IMR-90 (cell line): ENCODE data around the gene SIPA1L3. TPM values are rescaled to one million over a fixed set of nuclear protein-coding genes. Genes with fewer than 3 reads are reported as not detected.

Experiments used
- ATAC-seq: fragments of 200-7000 bp; cut with Tn5 transposase; 2 replicates; pipeline ENCODE4 v1.9.1; 2020; ENCODE audit warnings: low read depth, mild to moderate bottlenecking, moderate library complexity
- BruUV-seq: library from RNA; stranded (reverse); fragments of 400-500 nt; replicated peaks from 2 replicates; lab custom pipeline; 2021; lab: Mats Ljungman, UMichigan
- CTCF ChIA-PET: fragments of 300-600 bp; formaldehyde crosslinking; extraction: SDS; loops from one replicate; lab custom pipeline; 2021; ENCODE audit warnings: antibody characterized with exemption; lab: Yijun Ruan, JAX
- POLR2A ChIA-PET: fragments of 300-600 bp; sonication (Branson Sonifier 250); formaldehyde crosslinking; loops from one replicate; lab custom pipeline; 2022; ENCODE audit warnings: antibody characterized with exemption; ENCODE audit not compliant: unreplicated experiment; lab: Charles Lee
- DNase-seq: peaks from one replicate; pipeline ENCODE4 v3.0.0; 2013
- H2AFZ ChIP-seq: replicated peaks from 2 replicates; pipeline ENCODE3; 2013; ENCODE audit warnings: low read length, mild to moderate bottlenecking; ENCODE audit not compliant: poor library complexity
- H2AK5ac ChIP-seq: 2 replicates; pipeline ENCODE4 v1.6.1; 2013; ENCODE audit warnings: low read depth, low read length, inconsistent platforms
- H2AK9ac ChIP-seq: replicated peaks from 2 replicates; pipeline ENCODE3; 2013; ENCODE audit warnings: mild to moderate bottlenecking, low read depth, low read length, moderate library complexity; ENCODE audit not compliant: poor library complexity
- H2BK120ac ChIP-seq: 2 replicates; pipeline ENCODE4 v1.6.1; 2013; ENCODE audit warnings: low read depth, low read length, inconsistent platforms
- H2BK15ac ChIP-seq: 3 replicates; pipeline ENCODE4 v1.6.1; 2013; ENCODE audit warnings: low read depth, low read length, inconsistent platforms
- H2BK20ac ChIP-seq: 2 replicates; pipeline ENCODE4 v1.6.1; 2013; ENCODE audit warnings: low read depth, mild to moderate bottlenecking, inconsistent platforms, low read length, moderate library complexity
- H2BK5ac ChIP-seq: 2 replicates; pipeline ENCODE4 v1.6.1; 2013; ENCODE audit warnings: mild to moderate bottlenecking, low read depth, low read length, inconsistent platforms; ENCODE audit not compliant: poor library complexity, severe bottlenecking
- H3K14ac ChIP-seq: replicated peaks from 2 replicates; pipeline ENCODE4 v1.6.1; 2013; ENCODE audit warnings: low read depth, low read length, inconsistent platforms
- H3K18ac ChIP-seq: 2 replicates; pipeline ENCODE4 v1.6.1; 2013; ENCODE audit warnings: low read depth, low read length, control low read depth
- H3K23ac ChIP-seq: 2 replicates; pipeline ENCODE4 v1.6.1; 2013; ENCODE audit warnings: low read depth, low read length, inconsistent platforms
- H3K27ac ChIP-seq: 2 replicates; pipeline ENCODE4 v1.5.1; 2013; ENCODE audit warnings: mild to moderate bottlenecking, control low read depth, low read length; ENCODE audit not compliant: insufficient read depth
- H3K27me3 ChIP-seq: 2 replicates; pipeline ENCODE4 v1.6.1; 2013; ENCODE audit warnings: low read length; ENCODE audit not compliant: control insufficient read depth, insufficient read depth
- H3K36me3 ChIP-seq: 2 replicates; pipeline ENCODE4 v1.6.1; 2013; ENCODE audit warnings: low read length, mixed read lengths; ENCODE audit not compliant: control insufficient read depth, insufficient read depth
- H3K4ac ChIP-seq: 2 replicates; pipeline ENCODE4 v1.6.1; 2013; ENCODE audit warnings: low read depth, low read length, inconsistent platforms
- H3K4me1 ChIP-seq: 2 replicates; pipeline ENCODE4 v1.6.1; 2013; ENCODE audit warnings: low read length, mixed read lengths; ENCODE audit not compliant: control insufficient read depth, insufficient read depth
- H3K4me2 ChIP-seq: 2 replicates; pipeline ENCODE4 v1.6.1; 2013; ENCODE audit warnings: low read depth, mild to moderate bottlenecking, control low read depth, low read length, moderate library complexity
- H3K4me3 ChIP-seq: 2 replicates; pipeline ENCODE4 v1.5.1; 2013; ENCODE audit warnings: low read depth, mild to moderate bottlenecking, control low read depth, low read length, moderate library complexity; ENCODE audit not compliant: insufficient read depth
- H3K56ac ChIP-seq: 2 replicates; pipeline ENCODE4 v1.6.1; 2013; ENCODE audit warnings: low read length, inconsistent platforms; ENCODE audit not compliant: insufficient read depth; ENCODE audit errors: extremely low read depth
- H3K79me1 ChIP-seq, 2 experiments: 2 replicates each; pipeline ENCODE4 v1.6.1; 2013; ENCODE audit warnings: low read length in 2 of 2, inconsistent platforms in 1 of 2, low read depth in 1 of 2
- H3K9ac ChIP-seq: 2 replicates; pipeline ENCODE4 v1.6.1; 2013; ENCODE audit warnings: low read depth, low read length, control low read depth
- H3K9me1 ChIP-seq: 2 replicates; pipeline ENCODE4 v1.6.1; 2013; ENCODE audit warnings: low read length, inconsistent platforms; ENCODE audit not compliant: insufficient read depth
- H3K9me3 ChIP-seq: 2 replicates; pipeline ENCODE4 v1.6.1; 2013; ENCODE audit warnings: low read length; ENCODE audit not compliant: control insufficient read depth, insufficient read depth
- H4K20me1 ChIP-seq: 2 replicates; pipeline ENCODE4 v1.6.1; 2013; ENCODE audit warnings: low read length, inconsistent platforms; ENCODE audit not compliant: insufficient read depth
- H4K5ac ChIP-seq: 2 replicates; pipeline ENCODE4 v1.6.1; 2013; ENCODE audit warnings: mild to moderate bottlenecking, low read depth, low read length, control low read depth
- H4K8ac ChIP-seq, 2 experiments: 2 replicates each; pipeline ENCODE4 v1.6.1; 2013; ENCODE audit warnings: low read depth in 2 of 2, low read length in 2 of 2, control low read depth in 1 of 2, inconsistent platforms in 1 of 2
- H4K91ac ChIP-seq: 2 replicates; pipeline ENCODE4 v1.6.1; 2013; ENCODE audit warnings: low read depth, low read length, inconsistent platforms; ENCODE audit not compliant: insufficient read depth
- CHD1 ChIP-seq: IDR thresholded peaks from 2 replicates; pipeline ENCODE4 v1.6.1; 2012; ENCODE audit warnings: low read depth, low read length, improper control_type of control experiment
- USF2 ChIP-seq: fragments of 150-350 bp; IDR thresholded peaks from 2 replicates; pipeline ENCODE4 v1.6.1; 2017; ENCODE audit warnings: mild to moderate bottlenecking, antibody characterized with exemption, low read length, low read depth
- WGBS, 2 experiments: methylation state at CpG; one replicate each; pipeline versions ENCODE4 v1.1.5 to v1.1.7; 2013; ENCODE audit warnings: missing lambda C conversion rate in 2 of 2; ENCODE audit not compliant: insufficient read length in 1 of 2; ENCODE audit errors: extremely low coverage in 2 of 2; 5-methylcytosine and 5-hydroxymethylcytosine counted together
- dilution Hi-C: fragments of 300-500 bp; cut with HindIII; formaldehyde crosslinking; loops from one replicate; pipeline ENCODE4 v1.14.3; 2018; ENCODE audit warnings: low sequenced_read_pairs; ENCODE audit not compliant: unreplicated experiment
- in situ Hi-C: fragments of 300-500 bp; cut with MboI; formaldehyde crosslinking; loops from 3 replicates; pipeline ENCODE4 v1.14.3; 2019; ENCODE audit warnings: low sequenced_read_pairs, inconsistent platforms, mixed read lengths
- intact Hi-C: fragments of 100-400 bp; cut with micrococcal nuclease; formaldehyde crosslinking; loops from 2 replicates; pipeline ENCODE4 v1.10.0; 2022
- polyA plus RNA-seq, 3 experiments: library from polyadenylated mRNA; depleted of rRNA; stranded (reverse); fragments of >200 nt; gene quantifications; 2 replicates each; pipeline ENCODE4 v1.2.3, GENCODE V29; 2012; ENCODE audit warnings: low replicate concordance in 1 of 3
- total RNA-seq: library from RNA; depleted of rRNA; stranded (reverse); fragments of >200 nt; gene quantifications from 2 replicates; pipeline ENCODE4 v1.2.3, GENCODE V29; 2012

SIPA1L3 gene
- total and polyA plus RNA-seq, 2 of the 4 experiments (the other 2 are of a cell fraction), result 4.1 to 9.4 TPM

- peak; percentile 34; the same call in 1 of the 2 replicates for TF ChIP-seq USF2
- no peak for TF ChIP-seq CHD1
- Histone ChIP-seq H3K56ac (no peak overlapping the region), H4K20me1 (peaks cover 6% of the 10 kb centered on the region; the same call in 1 of the 2 replicates), H4K5ac (no peak overlapping the region), H3K27me3 (no peaks in the 10 kb centered on the region), H3K79me1 (peaks cover 31 to 93% of the 10 kb centered on the region in 2 experiments), H2AK9ac (no peak overlapping the region), H3K14ac (no peak overlapping the region), H3K36me3 (0 out of 2 replicates have a peak, but pooled peaks cover 2% of the 10 kb centered on the region), H2BK5ac (no peak overlapping the region), H3K9ac (no peak overlapping the region), H4K91ac (peak overlapping the region; percentile 15; the same call in 1 of the 2 replicates), H3K18ac (no peak overlapping the region), H2AFZ (no peak overlapping the region), H3K9me3 (no peaks in the 10 kb centered on the region), H3K4me1 (peaks cover 7% of the 10 kb centered on the region; the same call in 1 of the 2 replicates), H3K4me3 (no peak overlapping the region), H2BK15ac (no peak overlapping the region), H3K9me1 (peaks cover 26% of the 10 kb centered on the region), H3K23ac (no peak overlapping the region), H2BK20ac (no peak overlapping the region), H3K4ac (no peak overlapping the region), H2BK120ac (no peak overlapping the region), H3K27ac (no peak overlapping the region), H4K8ac (no peak overlapping the region), H3K4me2 (no peak overlapping the region), H2AK5ac (0 out of 2 replicates have a peak overlapping the region, but pooled peaks have one; percentile 4)
- dilution Hi-C loops (no loop called here), in situ Hi-C loops (no loop called here), intact Hi-C loops (no loop called here)
- ChIA-PET POLR2A (no interaction called here), CTCF (no interaction called here)
- BruUV-seq, result no TSS peak
- WGBS, 2 experiments, result 60% methylated on average over 3 of the region's 22 CpGs; no CpG with 5 or more reads in 1 of the 2 experiments
- ATAC-seq, result no peak
- DNase-seq, result no peak
Observed at GRCh38 chr19:38024992-38025908, 118.2 kb downstream of the SIPA1L3 start.
